Body of pancreas (tissue), 4 donors: ENCODE results near the gene ORC4. TPM values are rescaled to one million over a fixed set of nuclear protein-coding genes. Genes with fewer than 3 reads are reported as not detected.
A peak's percentile ranks its signal among the peaks of the same experiment; 100 is the strongest.
"Not testable (repeated sequence)": the region's sequence is repeated elsewhere in the genome, so short reads cannot be mapped to it uniquely, and the experiment has no call there.

ENCODE experiments used
- ATAC-seq: fragments of 150-250 bp; one replicate; pipeline ENCODE4 v1.9.1; 2016
- DNase-seq, 4 donors: peaks; one replicate each; pipeline ENCODE4 v3.0.0-alpha.2; 2019
- H3K27ac ChIP-seq, 4 donors: fragments of 200-600 bp; sonication (generic); 1 replicate in 3 of 4; 2 replicates in 1 of 4; pipeline versions ENCODE4 v1.5.1 to v1.6.1; 2016 to 2019; ENCODE audit warnings: mild to moderate bottlenecking in 1 of 4, mixed read lengths in 1 of 4, moderate library complexity in 1 of 4
- H3K27me3 ChIP-seq, 2 donors: fragments of 200-600 bp; sonication (generic); one replicate each; pipeline ENCODE4 v1.6.0; 2016; ENCODE audit warnings: mild to moderate bottlenecking in 1 of 2
- H3K36me3 ChIP-seq, 2 donors: fragments of 200-600 bp; sonication (generic); replicated peaks in 1 of 2; 2 replicates each; pipeline ENCODE4 v1.5.1; 2016; ENCODE audit warnings: low read depth in 2 of 2; ENCODE audit not compliant: insufficient read depth in 1 of 2
- H3K4me1 ChIP-seq: fragments of 200-600 bp; sonication (generic); one replicate; pipeline ENCODE4 v1.6.0; 2016
- H3K4me3 ChIP-seq, 2 donors: fragments of 200-600 bp; sonication (generic); 1 replicate in 1 of 2; 2 replicates in 1 of 2; pipeline ENCODE4 v1.5.1; 2016 to 2019
- H3K9me3 ChIP-seq, 3 donors: fragments of 200-600 bp; sonication (generic); 1 replicate in 2 of 3; 2 replicates in 1 of 3; pipeline ENCODE4 v1.5.1; 2016
- POLR2A ChIP-seq, 3 donors: fragments of 450-650 bp; IDR thresholded peaks; one replicate each; pipeline ENCODE4 v1.6.1; 2016; ENCODE audit warnings: antibody characterized with exemption in 3 of 3, mild to moderate bottlenecking in 2 of 3
- WGBS, 2 donors: methylation state at CpG; one replicate each; pipeline ENCODE4 v1.1.5; 2017; 5-methylcytosine and 5-hydroxymethylcytosine counted together
- intact Hi-C: fragments of 100-400 bp; cut with DNase I; formaldehyde crosslinking; loops from one replicate; pipeline ENCODE4 v1.15.1; 2023
- total RNA-seq, 2 donors: library from RNA; depleted of rRNA; stranded (reverse); fragments of >200 nt; gene quantifications; one replicate each; pipeline ENCODE4 v1.1.0, GENCODE V29; 2016
- TF ChIP-seq, protein P1 (sequence below), 7 experiments: fragments of 450-650 bp in 4 of 7; fragments of 200-600 bp in 3 of 7; sonication (generic) in 3 of 7; IDR thresholded peaks; one replicate each; pipeline ENCODE4 v1.5.1; 2016 to 2019; ENCODE audit warnings: antibody characterized with exemption in 7 of 7

The ORC4 gene
- total RNA-seq, 2 donors from 2014 or later: 10.9 to 20.0 TPM

DNA sequence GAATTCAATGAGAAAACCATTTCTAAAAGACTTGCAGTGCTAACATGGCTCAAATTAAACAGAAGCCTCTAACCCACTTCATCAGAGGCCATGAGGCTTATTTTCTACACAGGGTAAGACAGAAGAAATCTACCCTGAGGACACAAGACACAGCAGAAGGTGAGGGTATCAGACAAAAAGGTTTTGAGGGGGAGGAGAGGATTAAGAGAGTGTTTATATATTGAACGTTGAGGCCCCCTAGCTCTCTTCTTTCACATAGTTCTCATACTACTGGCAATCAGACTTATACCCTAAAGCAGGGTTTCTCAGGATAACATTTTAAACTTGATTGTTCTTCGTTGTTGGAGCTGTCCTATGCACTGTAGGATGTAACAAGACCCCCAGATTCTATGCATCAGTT, 21.4 kb downstream of the ORC4 start:
- Histone ChIP-seq H3K27ac (no peak overlapping the region), H3K9me3 (no peaks in the 10 kb centered on the region), H3K4me3 (no peak overlapping the region), H3K36me3 (no peaks in the 10 kb centered on the region), H3K27me3 (no peaks in the 10 kb centered on the region), H3K4me1 (no peaks in the 10 kb centered on the region)
- WGBS, 2 donors: 60 to 81% methylated on average over 2 of the region's 2 CpGs
- DNase-seq (no peak), ATAC-seq (no peak)
- intact Hi-C loops: no loop called here
- TF ChIP-seq POLR2A (IDR thresholded peaks at IDR 0.05): no peak
- TF ChIP-seq, protein P1, sequence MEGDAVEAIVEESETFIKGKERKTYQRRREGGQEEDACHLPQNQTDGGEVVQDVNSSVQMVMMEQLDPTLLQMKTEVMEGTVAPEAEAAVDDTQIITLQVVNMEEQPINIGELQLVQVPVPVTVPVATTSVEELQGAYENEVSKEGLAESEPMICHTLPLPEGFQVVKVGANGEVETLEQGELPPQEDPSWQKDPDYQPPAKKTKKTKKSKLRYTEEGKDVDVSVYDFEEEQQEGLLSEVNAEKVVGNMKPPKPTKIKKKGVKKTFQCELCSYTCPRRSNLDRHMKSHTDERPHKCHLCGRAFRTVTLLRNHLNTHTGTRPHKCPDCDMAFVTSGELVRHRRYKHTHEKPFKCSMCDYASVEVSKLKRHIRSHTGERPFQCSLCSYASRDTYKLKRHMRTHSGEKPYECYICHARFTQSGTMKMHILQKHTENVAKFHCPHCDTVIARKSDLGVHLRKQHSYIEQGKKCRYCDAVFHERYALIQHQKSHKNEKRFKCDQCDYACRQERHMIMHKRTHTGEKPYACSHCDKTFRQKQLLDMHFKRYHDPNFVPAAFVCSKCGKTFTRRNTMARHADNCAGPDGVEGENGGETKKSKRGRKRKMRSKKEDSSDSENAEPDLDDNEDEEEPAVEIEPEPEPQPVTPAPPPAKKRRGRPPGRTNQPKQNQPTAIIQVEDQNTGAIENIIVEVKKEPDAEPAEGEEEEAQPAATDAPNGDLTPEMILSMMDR (IDR thresholded peaks at IDR 0.05): no peak

DNA sequence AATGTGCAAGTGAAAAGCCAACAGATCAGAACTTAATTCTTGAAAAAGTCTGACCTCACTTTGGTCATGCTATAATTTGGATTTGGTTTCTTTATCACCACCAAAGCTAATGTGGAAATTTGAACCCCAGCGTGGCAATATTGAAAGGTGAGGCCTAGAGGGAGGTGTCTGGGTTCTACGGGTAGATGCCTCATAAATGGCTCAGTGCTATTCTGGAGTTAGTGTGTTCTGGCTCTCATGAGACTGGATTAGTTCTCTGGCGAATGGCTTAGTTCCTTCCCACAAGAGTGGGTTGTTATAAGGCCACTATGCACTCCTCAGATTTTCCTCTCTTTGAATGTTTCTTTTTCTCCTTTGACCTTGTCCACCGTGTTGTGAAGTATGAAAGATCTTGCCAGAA, 22.3 kb downstream of the ORC4 start:
- H3K4me3 ChIP-seq: no peak overlapping the region
- H3K9me3 ChIP-seq: no peaks in the 10 kb centered on the region
- intact Hi-C loops: no loop called here
- WGBS, 2 donors: 68 to 74% methylated on average over 4 of the region's 4 CpGs
- TF ChIP-seq, protein P1 (IDR thresholded peaks at IDR 0.05): no peak
- TF ChIP-seq POLR2A (IDR thresholded peaks at IDR 0.05): no peak
- no peaks in the 10 kb centered on the region for H3K4me1 ChIP-seq
- no peaks in the 10 kb centered on the region for H3K27me3 ChIP-seq
- DNase-seq (no peak), ATAC-seq (no peak)
- H3K36me3 ChIP-seq: no peaks in the 10 kb centered on the region
- H3K27ac ChIP-seq: no peak overlapping the region

DNA sequence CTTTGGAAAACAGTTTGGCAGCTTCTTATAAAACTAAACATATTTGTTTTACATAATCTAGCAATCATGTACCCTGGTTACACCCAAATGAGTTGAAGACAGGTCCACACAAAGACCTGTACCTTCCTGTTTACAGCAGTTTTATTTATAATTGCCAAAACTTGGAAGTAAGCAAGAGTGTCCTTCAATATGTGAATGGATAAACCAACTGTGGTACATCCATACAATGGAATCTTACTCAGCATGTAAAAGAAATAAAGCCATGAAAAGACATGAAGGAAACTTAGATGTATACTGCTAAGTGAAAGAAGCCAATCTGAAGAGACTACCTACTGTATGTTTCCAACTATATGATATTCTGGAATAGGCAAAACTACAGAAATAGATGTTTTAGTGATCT, 23.7 kb downstream of the ORC4 start:
- ATAC-seq: no peak
- Histone ChIP-seq H3K4me3 (no peak overlapping the region), H3K9me3 (no peaks in the 10 kb centered on the region), H3K36me3 (no peaks in the 10 kb centered on the region), H3K27ac (no peak overlapping the region), H3K27me3 (no peaks in the 10 kb centered on the region), H3K4me1 (peaks cover 3% of the 10 kb centered on the region)
- DNase-seq: no peak
- no peak for TF ChIP-seq POLR2A (IDR thresholded peaks at IDR 0.05)
- TF ChIP-seq, protein P1 (IDR thresholded peaks at IDR 0.05): no peak
- intact Hi-C loops: no loop called here

DNA sequence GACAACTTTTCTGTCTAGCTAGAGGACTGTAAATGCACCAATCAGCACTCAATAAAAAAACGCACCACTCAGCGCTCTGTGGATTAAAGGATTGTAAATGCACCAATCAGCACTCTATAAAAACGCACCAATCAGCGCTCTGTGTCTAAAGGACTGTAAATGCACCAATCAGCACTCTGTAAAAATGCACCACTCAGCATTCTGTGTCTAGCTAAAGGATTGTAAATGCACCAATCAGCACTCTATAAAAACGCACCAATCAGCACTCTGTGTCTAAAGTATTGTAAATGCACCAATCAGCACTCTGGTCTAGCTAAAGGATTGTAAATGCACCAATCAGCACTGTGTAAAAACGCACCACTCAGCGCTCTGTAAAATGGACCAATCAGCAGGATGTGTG, 25.6 kb downstream of the ORC4 start:
- DNase-seq: not testable (repeated sequence)

DNA sequence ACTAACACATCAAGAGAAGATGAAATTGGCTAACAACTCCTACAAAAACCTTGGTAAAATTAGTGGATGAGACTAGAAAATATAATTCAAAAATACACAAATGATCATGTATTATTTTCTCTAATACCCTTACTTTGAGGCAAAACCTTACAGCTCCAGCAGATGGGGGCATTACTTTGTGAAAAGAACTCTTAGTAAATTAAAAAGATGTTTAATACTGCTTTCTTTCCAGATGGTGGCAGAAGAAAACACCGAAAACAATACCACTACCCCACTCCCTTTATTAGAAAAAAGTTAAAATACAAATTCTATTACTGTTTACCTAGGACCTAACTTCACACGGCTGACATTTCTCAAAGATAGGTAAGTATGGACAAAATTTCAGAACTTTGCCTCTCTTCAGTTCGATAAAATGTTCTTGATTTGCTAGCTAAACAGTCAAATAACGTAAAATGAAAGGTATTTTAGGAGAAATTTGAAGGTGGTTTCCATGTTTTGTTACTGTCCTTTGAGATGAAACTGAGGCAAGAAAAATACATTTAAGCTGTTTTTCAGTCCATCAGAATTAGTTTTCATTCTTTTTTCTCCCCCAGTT, 30.6 kb downstream of the ORC4 start:
- intact Hi-C loops: no loop called here
- 36 to 37% methylated on average over 4 of the region's 4 CpGs for WGBS, 2 donors
- no peaks in the 10 kb centered on the region for H3K36me3 ChIP-seq
- peak in 1 of 4 donors; percentile 18 for DNase-seq
- H3K4me3 ChIP-seq: no peak overlapping the region
- H3K27me3 ChIP-seq: no peaks in the 10 kb centered on the region
- H3K4me1 ChIP-seq: peaks cover 10% of the 10 kb centered on the region
- no peak overlapping the region for H3K27ac ChIP-seq
- TF ChIP-seq, protein P1 (IDR thresholded peaks at IDR 0.05): peak; percentile 10 to 77 (median 59)
- TF ChIP-seq POLR2A (IDR thresholded peaks at IDR 0.05): no peak
- ATAC-seq: peak; percentile 71
- H3K9me3 ChIP-seq: no peaks in the 10 kb centered on the region

More for the DNA sequence above, 25.6 kb downstream of the ORC4 start:
- intact Hi-C loops, ATAC-seq, H3K27me3 ChIP-seq, H3K36me3 ChIP-seq, H3K4me3 ChIP-seq, H3K4me1 ChIP-seq, H3K27ac ChIP-seq, H3K9me3 ChIP-seq: not testable (repeated sequence)
- WGBS, 2 donors: 96 to 97% methylated on average over 7 of the region's 7 CpGs
